Epithelial cell of proximal tubule (primary cell): ENCODE measurements around the gene RABGAP1. TPM values are rescaled to one million over a fixed set of nuclear protein-coding genes. Genes with fewer than 3 reads are reported as not detected.
A peak's percentile ranks its signal among the peaks of the same experiment; 100 is the strongest.

Experiments
- DNase-seq: peaks from one replicate; pipeline ENCODE4 v3.0.0-alpha.2; 2011; ENCODE audit warnings: low read depth
- H3K4me3 ChIP-seq: 2 replicates; pipeline ENCODE4 v1.5.1; 2011; ENCODE audit warnings: low read depth, mild to moderate bottlenecking, low read length
- total RNA-seq: library from RNA; depleted of rRNA; stranded (reverse); fragments of >200 nt; gene quantifications from 2 replicates; pipeline ENCODE4 v1.2.3, GENCODE V29; 2015
- TF ChIP-seq, protein P1 (sequence below): conservative IDR thresholded peaks from 2 replicates; pipeline ENCODE4 v1.5.1; 2012; ENCODE audit warnings: low read depth, mild to moderate bottlenecking, low read length

Gene RABGAP1
- total RNA-seq, 1 donor from 2014 or later = 13.1 TPM

- peak within 1 kb of the TSS; percentile 75 for H3K4me3 ChIP-seq
- DNase-seq = peak; percentile 56
- TF ChIP-seq, protein P1, sequence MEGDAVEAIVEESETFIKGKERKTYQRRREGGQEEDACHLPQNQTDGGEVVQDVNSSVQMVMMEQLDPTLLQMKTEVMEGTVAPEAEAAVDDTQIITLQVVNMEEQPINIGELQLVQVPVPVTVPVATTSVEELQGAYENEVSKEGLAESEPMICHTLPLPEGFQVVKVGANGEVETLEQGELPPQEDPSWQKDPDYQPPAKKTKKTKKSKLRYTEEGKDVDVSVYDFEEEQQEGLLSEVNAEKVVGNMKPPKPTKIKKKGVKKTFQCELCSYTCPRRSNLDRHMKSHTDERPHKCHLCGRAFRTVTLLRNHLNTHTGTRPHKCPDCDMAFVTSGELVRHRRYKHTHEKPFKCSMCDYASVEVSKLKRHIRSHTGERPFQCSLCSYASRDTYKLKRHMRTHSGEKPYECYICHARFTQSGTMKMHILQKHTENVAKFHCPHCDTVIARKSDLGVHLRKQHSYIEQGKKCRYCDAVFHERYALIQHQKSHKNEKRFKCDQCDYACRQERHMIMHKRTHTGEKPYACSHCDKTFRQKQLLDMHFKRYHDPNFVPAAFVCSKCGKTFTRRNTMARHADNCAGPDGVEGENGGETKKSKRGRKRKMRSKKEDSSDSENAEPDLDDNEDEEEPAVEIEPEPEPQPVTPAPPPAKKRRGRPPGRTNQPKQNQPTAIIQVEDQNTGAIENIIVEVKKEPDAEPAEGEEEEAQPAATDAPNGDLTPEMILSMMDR = no peak
Measured at GRCh38 chr9:122912964-122913673, 27.7 kb upstream of the RABGAP1 start, which contains the start of gene ZBTB6. TSS of gene ZBTB6 (minus strand) at chr9:122913323. CDS start at chr9:122912072, 1,251 bp downstream.

- no peak for DNase-seq
- no peak overlapping the region for H3K4me3 ChIP-seq
- TF ChIP-seq, protein P1 = no peak
Measured at GRCh38 chr9:122918310-122918709, 22.5 kb upstream of the RABGAP1 start.

- DNase-seq = no peak
- TF ChIP-seq, protein P1 = no peak
- no peak overlapping the region for H3K4me3 ChIP-seq
Measured at GRCh38 chr9:122922713-122923112, 18.1 kb upstream of the RABGAP1 start.

DNA sequence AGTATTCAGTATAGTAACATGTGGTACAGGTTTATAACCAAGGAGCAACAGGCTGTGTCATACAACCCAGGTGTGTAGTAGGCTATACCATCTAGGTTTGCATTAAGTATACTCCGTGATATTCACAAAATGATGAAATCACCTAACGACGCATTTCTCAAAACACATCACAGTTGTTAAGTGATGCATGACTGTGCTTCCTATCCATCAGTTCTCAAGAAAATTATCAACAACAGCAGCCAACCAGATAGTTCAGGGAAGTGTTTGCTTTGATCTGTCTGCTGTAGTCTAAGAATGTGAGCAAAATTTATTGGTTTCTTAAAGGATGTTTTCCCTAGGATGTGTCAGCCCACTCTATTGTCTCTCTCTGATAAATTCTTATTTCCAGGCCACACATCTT, 16.9 kb upstream of the RABGAP1 start:
- no peak for DNase-seq
- H3K4me3 ChIP-seq = no peak overlapping the region
- TF ChIP-seq, protein P1 = no peak

DNA sequence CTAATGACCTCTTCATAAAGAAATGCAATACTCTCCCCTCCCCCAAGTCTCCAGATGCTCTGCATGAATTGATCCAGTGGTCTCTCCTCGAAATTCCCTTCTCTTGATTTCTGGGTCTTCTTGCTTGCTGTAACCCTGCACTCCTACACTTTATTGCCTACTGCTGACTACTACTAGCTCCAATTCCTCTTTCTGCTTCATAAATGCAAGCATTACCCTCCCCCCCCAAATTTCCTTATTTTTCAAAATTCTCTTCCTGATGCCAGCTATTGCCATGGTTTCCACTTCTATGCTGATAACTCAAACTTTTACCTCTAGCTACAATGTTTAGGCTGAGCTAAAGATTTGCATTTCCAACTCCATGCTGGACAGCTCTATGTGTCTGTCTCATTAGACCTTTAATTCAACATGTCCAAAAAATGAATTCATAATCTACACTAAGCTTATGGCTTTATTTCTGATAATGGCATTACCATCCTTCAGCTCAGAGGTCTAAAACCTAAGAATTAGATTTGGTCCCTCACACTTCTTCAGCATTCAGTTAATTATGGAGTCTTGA, 10.9 kb upstream of the RABGAP1 start:
- peak overlapping the region; percentile 90 for H3K4me3 ChIP-seq
- DNase-seq = no peak
- TF ChIP-seq, protein P1 = no peak

DNA sequence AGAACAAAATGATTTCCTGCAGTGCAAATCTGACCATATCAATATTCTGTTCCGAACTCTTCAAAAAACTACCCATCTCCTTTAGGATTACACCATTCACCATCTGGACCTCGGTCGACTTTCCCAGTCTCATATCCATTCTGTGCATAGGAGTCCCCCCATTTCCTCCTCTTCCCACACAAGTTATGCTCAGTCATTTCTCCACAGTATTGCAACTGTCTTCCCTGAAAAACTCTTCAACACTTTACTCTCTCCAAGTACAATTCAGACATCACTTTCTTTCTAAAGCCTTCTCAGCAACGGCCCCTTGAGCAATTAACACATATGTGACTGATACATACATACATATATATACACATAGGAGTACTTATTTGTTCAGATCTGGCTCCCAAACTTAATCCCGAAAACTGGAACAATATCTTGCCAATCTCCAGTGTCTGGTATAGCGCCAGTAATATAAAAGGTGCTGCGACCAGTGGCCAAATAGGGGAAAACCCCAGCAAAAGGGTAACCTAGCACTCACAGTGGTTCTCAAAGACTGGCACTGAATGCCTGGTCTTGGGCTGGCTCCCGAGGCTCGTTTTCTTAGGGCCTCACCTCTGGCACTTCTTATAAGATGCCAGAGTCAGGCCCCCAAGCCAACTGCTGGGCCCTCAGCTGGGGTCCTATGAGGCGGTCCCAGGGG, 10.1 kb upstream of the RABGAP1 start:
- DNase-seq = no peak
- peak overlapping the region; percentile 90 for H3K4me3 ChIP-seq
- TF ChIP-seq, protein P1 = no peak
